Spinal cord (tissue), 10 donors: ENCODE results near the gene ACADVL. TPM values are rescaled to one million over a fixed set of nuclear protein-coding genes. Genes with fewer than 3 reads are reported as not detected.
A peak's percentile ranks its signal among the peaks of the same experiment; 100 is the strongest.

Source experiments
- DNase-seq, 6 donors: peaks; one replicate each; pipeline versions ENCODE4 v3.0.0 to v3.0.0-alpha.2; 2013 to 2015; ENCODE audit warnings: low spot score in 6 of 6, low read depth in 4 of 6
- H3K27ac ChIP-seq: one replicate; pipeline ENCODE4 v1.5.1; 2013; ENCODE audit warnings: low read depth, low read length, control low read depth
- H3K27me3 ChIP-seq: one replicate; pipeline ENCODE4 v1.6.1; 2013; ENCODE audit warnings: low read length; ENCODE audit not compliant: control insufficient read depth, insufficient read depth
- H3K36me3 ChIP-seq: one replicate; pipeline ENCODE4 v1.6.1; 2013; ENCODE audit warnings: low read length; ENCODE audit not compliant: control insufficient read depth, insufficient read depth
- H3K4me1 ChIP-seq: one replicate; pipeline ENCODE4 v1.6.1; 2013; ENCODE audit warnings: low read length; ENCODE audit not compliant: control insufficient read depth, insufficient read depth
- H3K4me3 ChIP-seq: one replicate; pipeline ENCODE4 v1.5.1; 2013; ENCODE audit warnings: low read depth, low read length, control low read depth
- H3K9me3 ChIP-seq: one replicate; pipeline ENCODE4 v1.6.1; 2013; ENCODE audit warnings: low read length; ENCODE audit not compliant: control insufficient read depth, insufficient read depth
- WGBS: methylation state at CpG from one replicate; pipeline ENCODE4 v1.1.5; 2013; ENCODE audit warnings: missing lambda C conversion rate; ENCODE audit not compliant: insufficient coverage; 5-methylcytosine and 5-hydroxymethylcytosine counted together
- polyA plus RNA-seq, 2 donors: library from polyadenylated mRNA; unstranded; fragments of 120-200 nt; gene quantifications; one replicate each; pipeline ENCODE4 v1.2.1, GENCODE V29; 2013; ENCODE audit not compliant: insufficient read length in 2 of 2
- total RNA-seq, 2 donors: library from RNA; depleted of rRNA in 1 of 2; stranded (reverse); fragments of 120-200 nt in 1 of 2; fragments of >200 nt in 1 of 2; gene quantifications; one replicate each; pipeline versions ENCODE4 v1.2.3 to v1.2.4, GENCODE V29; 2013 to 2014
- donor health status: healthy.

The ACADVL gene
- total and polyA plus RNA-seq, 4 donors = 131 to 478 (median 418) TPM

DNA sequence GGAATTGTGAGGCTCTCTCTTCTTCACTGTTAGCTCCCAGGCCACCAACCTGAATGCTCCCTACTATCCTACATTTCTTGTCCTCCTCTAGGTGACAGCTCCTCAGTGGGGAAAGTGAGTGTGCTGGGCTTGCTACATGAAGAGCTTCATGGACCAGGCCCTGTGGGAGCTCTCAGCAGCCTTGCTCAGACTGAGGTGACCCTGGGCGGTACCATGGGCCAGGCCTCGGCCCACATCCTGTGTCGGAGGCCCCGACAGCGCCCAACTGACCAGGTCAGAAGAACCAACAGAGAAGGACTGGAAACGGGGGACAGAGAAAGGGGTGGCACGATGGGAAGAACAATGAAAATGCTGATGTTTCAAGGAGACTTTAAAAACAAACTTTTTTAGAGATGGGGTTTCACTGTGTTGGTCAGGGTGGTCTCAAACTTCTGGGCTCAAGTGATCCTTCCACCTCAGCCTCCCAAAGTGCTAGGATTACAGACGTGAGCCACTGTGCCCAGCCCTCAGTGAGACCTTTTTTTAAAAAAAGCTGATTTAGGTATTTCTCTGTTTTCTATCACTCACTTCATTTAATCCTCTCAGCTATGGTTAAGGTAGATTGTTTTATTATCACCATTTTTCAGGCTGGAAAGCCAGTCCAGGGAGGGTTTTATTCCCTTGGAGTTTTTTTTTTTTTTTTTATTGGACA lies 37.2 kb downstream of the ACADVL start:
- 94% methylated on average over 7 of the region's 8 CpGs for WGBS
- Histone ChIP-seq H3K9me3 (no peaks in the 10 kb centered on the region), H3K4me1 (peaks cover 19% of the 10 kb centered on the region), H3K27ac (no peak overlapping the region), H3K4me3 (no peak overlapping the region), H3K27me3 (peaks cover 20% of the 10 kb centered on the region), H3K36me3 (peaks cover 57% of the 10 kb centered on the region)
- no peak for DNase-seq

DNA sequence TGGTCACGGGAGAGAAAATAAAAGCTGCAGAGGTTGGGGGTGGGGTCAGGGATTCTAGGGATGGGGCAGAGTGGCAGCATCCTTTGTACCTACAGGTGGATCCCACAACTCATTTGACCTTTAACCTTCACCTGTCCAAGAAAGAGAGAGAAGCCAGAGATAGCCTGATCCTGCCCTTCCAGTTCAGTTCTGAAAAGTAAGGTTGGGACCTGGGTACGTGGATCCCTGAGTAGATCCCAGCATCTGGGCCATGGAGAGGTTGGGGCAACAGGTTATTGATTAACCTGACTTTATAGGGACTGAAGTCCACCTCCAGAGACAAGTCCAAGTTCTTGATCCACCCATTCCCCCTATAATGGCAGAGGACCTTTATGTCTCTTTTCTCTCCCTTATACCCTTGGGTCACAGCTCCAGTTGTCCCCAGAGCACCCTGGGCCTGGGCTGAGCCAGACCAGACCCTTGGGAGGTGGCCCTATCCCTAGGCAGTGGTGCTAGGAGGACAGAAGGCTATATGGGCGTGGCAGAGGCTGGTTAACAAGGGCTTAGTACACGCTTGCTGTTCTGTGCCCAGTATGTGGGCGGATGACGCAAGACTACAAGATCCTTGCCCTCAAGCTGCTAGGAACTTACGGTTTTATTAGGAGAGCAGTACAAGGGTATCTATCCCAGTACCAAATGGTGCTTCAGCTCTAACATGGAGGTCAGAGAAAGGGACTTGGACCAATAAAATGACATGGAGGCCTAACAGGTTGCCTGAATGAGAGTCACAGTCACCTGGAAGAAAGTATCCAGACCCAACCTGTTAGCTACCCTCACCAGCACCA lies 39.2 kb downstream of the ACADVL start:
- peaks cover 40% of the 10 kb centered on the region for H3K27me3 ChIP-seq
- peaks cover 24% of the 10 kb centered on the region for H3K4me1 ChIP-seq
- H3K27ac ChIP-seq = no peak overlapping the region
- H3K9me3 ChIP-seq = no peaks in the 10 kb centered on the region
- no peak overlapping the region for H3K4me3 ChIP-seq
- DNase-seq = no peak
- H3K36me3 ChIP-seq = peaks cover 57% of the 10 kb centered on the region
- WGBS = 91% methylated on average over 6 of the region's 7 CpGs

DNA sequence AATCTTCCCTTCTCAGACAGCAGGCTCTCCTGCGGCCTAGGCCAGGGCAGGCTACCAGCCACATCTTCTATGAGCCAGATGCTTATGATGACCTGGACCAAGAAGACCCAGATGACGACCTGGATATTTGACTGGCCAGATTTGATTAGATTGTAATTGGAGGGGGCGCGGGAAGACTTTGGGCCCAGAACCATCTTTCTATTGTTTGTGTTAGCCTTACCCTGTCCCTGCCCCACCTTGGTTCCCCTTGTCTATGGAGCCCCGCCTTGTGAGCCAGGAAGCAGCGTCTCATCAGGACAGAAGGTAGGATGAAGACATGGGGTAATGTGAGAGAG lies 39.8 kb downstream of the ACADVL start:
- Histone ChIP-seq H3K9me3 (no peaks in the 10 kb centered on the region), H3K36me3 (peaks cover 55% of the 10 kb centered on the region), H3K4me3 (no peak overlapping the region), H3K27ac (no peak overlapping the region), H3K4me1 (peaks cover 24% of the 10 kb centered on the region), H3K27me3 (peaks cover 45% of the 10 kb centered on the region)
- DNase-seq = no peak
- WGBS = 88% methylated on average over 1 of the region's 6 CpGs

DNA sequence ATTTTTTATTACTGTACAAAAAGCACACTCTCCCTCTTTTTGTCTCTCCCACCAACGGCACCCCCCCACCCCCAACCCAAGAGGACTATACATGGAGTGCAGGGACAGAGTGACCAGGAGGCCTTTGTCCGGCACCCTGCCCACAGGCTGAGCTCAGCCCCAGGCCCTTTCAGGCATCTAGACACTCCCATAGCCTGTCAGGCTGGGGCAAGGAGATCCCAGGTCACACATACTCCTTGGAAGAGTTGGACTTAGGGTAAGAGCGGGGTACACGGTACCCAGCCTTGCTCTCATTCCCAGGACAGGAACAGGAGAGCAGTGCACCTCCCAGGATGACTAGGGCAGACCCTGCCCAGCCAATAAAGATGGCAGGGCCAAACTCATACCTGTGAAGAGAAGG lies 40.4 kb downstream of the ACADVL start:
- 100% methylated on average over 3 of the region's 4 CpGs for WGBS
- H3K9me3 ChIP-seq = no peaks in the 10 kb centered on the region
- no peak overlapping the region for H3K4me3 ChIP-seq
- peaks cover 47% of the 10 kb centered on the region for H3K27me3 ChIP-seq
- H3K4me1 ChIP-seq = peaks cover 24% of the 10 kb centered on the region
- no peak for DNase-seq
- H3K27ac ChIP-seq = no peak overlapping the region
- H3K36me3 ChIP-seq = peaks cover 49% of the 10 kb centered on the region

DNA sequence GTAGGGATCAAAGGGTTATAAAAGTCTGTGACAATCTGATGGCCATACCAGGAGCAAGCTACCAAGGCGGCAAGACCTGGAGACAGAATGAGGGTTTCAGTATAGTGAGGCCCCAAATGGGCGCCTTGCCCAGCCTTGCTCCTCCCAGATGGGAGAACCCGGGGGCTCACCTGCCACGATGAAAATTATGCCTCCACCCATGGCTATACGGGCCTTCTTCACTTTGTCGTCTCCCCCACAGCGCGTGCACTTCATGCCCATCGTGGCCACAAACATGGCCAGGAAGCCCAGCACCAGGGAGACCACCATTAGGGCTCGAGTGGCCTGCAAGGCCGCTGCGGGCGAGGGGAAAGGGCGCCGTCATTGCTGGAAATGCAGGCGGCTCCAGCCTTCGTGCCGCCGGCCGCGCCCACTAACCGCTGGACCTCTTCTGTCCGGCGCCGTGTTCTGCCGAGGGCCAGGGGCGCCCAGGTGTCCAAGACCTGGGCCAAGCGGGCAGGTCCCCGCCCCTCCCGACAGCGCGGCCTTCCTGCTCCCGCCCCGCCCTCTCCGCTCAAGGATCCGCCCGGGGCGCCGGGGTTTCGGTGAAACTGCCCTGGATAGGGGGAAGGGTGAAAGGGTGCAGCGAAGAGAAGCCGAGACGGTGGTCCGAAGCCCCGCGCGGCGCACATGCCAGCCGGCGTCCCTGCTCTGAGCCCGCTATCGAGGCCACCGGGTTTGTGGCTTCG lies 41.1 kb downstream of the ACADVL start:
- H3K4me3 ChIP-seq = peak overlapping the region; percentile 9
- peaks cover 43% of the 10 kb centered on the region for H3K36me3 ChIP-seq
- peaks cover 24% of the 10 kb centered on the region for H3K4me1 ChIP-seq
- H3K9me3 ChIP-seq = no peaks in the 10 kb centered on the region
- 6% methylated on average over 54 of the region's 54 CpGs for WGBS
- no peak overlapping the region for H3K27ac ChIP-seq
- peaks cover 48% of the 10 kb centered on the region for H3K27me3 ChIP-seq
- DNase-seq = no peak

DNA sequence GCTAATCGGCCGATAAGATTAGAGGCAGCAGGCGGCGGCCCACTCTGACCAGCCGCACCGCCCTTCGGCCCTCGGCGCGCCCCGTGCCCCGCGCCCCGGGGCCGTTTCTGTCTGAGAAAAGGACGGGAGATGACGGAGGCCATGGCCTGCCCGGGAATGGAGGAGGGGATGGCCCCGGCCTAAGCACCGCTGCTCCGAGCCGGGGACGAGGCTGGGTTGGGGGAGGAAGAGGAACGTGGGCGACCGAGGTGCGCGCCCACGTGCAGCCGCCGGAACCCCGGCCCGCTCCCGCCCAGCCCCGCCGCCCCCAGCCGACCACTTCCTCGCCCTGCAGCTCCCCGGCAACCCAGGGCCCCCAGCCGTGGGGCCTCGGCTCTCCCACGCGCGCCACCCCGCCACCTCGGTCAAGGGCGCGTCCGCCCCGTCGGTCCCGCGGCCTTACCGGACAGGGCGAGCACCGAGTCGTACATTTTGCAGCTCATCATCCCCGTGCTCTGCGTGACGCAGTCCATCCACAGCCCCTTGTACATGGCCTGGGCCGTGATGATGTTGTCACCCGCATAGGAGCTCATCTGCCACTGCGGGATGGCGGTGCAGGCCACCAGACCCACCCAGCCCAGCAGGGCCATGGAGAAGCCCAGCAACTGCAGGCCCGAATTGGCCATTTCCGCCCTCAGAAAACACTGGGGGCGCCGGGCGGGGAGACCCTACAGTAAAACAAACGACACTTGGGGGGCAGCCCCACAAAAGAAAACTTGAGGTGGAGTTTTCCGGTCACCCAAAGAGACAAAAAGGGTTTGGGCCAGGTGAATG lies 41.8 kb downstream of the ACADVL start:
- Histone ChIP-seq H3K27ac (no peak overlapping the region), H3K4me3 (peak overlapping the region; percentile 9), H3K36me3 (peaks cover 35% of the 10 kb centered on the region), H3K9me3 (no peaks in the 10 kb centered on the region), H3K4me1 (peaks cover 24% of the 10 kb centered on the region), H3K27me3 (peaks cover 50% of the 10 kb centered on the region)
- WGBS = 2% methylated on average over 69 of the region's 71 CpGs
- no peak for DNase-seq

DNA sequence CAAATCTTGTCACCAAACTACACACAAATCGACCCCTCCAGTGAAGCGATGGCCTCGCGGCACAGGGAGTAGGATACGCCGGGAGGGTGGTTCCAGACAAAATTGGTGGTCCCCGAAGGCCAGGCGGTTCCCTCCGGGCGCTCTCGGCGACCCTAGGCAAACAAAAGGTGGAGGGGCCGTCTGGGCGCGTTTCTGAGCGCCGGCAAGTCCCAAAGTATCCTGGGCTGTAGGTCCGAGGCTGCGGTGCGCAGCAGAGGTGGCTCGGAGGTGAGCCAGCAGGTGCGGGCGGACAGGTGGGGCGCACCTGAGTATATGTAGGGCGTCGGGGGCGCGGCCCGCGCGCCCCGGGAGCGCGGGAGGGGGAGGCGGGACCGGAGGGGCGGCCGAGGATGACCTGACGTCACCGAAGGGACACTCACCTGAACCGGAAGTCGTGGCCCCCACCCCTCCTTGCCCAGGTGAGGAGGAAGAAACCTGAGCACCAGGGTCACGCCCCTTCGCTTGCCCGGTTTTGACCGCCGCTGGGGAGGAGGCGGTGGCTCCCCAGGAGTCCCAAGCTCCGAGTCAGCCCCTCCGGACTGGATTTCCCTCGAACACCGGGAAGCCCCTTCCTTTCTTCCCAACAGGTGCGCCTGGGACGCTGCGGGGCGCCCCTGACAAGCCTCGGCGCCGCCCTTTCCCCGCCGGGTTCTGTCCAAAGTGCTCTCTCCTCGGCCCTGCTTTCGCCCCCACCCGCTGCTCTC lies 42.6 kb downstream of the ACADVL start, which contains the start of gene CLDN7:
Gene CLDN7, minus strand, starts transcription at position 287 of the 743 bp plus-strand sequence. CDS start 435 bp downstream, outside the sequence.
- no peak within 1 kb of the TSS for H3K27ac ChIP-seq
- H3K27me3 ChIP-seq = peaks cover 53% of the 10 kb centered on the region
- DNase-seq = no peak
- peaks cover 24% of the 10 kb centered on the region for H3K4me1 ChIP-seq
- H3K4me3 ChIP-seq = peak within 1 kb of the TSS; percentile 9
- peaks cover 27% of the 10 kb centered on the region for H3K36me3 ChIP-seq
- no peaks in the 10 kb centered on the region for H3K9me3 ChIP-seq
- under 1% methylated on average over 64 of the region's 64 CpGs for WGBS

DNA sequence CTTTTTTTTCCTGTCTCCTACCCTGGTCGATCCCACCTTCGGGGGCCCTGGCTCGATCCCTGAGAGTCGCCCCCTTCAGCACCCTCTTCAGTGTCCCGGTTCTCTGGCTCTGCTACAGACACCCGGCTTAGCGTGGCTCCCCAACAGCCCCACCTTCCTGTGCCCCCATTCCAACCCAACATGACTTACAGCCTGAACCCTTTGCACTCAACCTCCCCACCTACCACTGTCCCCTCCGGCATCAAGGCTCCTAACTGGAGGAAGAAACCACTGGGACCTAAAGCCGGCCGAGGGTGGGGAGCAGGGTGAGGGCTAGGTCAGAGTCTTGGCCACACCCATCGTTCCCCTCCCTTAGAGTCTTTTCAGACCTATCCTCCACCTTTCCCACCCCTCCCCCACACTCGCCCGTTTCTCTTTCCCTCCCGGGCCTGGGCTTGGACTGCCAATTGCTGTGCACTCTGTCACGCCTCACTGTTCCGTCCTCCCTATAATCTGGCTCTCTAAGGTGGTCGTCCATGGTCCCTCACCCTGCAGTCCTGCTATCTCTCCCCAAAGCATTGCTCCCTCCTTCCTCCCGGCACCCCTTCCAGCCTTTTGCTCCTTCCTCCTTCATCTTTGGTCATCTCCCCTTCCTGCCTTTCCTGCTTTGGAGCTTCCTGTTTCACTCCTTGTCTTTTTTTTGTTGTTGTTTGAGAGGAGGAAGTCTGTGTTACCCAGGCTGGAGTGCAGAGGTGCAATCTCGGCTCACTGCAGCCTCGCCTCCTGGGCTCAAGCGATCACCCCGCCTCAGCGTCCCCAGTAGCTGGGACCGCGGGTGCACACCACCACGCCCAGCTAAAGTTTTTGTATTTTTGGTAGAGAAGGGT lies 43.4 kb downstream of the ACADVL start:
- peaks cover 19% of the 10 kb centered on the region for H3K36me3 ChIP-seq
- no peak for DNase-seq
- peaks cover 53% of the 10 kb centered on the region for H3K27me3 ChIP-seq
- H3K9me3 ChIP-seq = no peaks in the 10 kb centered on the region
- H3K27ac ChIP-seq = no peak overlapping the region
- 14% methylated on average over 18 of the region's 26 CpGs for WGBS
- H3K4me3 ChIP-seq = no peak overlapping the region
- peaks cover 24% of the 10 kb centered on the region for H3K4me1 ChIP-seq
